Medulla oblongata (tissue), 1 donor: ENCODE data around the gene KNOP1.

Source experiments
- DNase-seq: peaks from one replicate; pipeline ENCODE4 v3.0.0-alpha.2; 2015; ENCODE audit errors: extremely low spot score

KNOP1 gene

DNA sequence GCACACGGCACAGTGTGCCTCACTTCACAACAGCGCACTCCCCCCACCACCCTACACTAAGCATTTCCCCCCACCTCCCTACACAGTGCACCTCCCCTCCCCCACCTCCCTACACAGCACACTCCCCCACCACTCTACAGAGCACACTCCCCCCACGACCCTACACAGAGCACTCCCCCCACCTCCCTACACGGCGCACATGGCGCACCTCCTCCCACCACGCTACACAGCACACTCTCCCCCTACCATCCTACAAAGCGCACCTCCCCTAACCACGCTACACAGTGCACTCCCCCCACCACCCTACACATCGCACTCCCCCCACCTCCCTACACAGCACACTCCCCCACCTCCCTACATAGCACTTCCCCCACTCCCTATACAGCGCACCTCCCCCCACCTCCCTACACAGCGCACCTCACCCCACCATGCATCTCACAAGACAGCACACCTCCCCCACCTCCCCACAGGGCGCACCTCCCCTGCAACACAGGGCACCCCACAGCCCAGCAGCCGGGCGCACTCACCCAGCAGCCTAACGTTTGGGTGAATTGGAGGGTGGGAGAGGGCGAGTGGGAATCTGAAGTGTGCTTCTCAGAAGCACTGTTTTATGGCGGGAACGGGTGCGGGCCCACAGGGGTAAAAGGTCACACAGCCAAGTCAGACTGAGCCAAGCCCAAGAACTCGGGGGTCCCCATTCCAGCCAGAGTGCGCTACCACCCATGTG, 10.3 kb downstream of the KNOP1 start:
- no peak for DNase-seq

DNA sequence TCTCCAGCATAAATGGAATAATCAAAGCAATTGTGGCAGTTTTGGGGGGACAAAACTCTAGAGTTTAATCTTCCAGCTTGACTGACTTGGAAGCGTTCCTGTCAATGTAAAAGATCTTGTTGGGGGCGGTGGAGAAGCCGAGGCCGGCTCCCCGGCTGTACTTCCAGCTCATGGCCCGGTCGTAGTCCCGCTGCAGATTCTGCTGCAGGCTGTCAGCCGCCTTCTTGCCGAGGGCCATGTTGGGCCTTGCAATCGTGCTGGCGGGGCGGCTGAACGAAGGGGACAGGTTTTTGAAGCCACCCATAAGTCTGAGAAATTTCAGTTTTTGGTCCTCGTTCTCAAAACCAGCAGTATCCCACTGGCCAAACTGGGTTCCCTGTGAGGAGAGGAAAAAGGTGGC, 11.2 kb downstream of the KNOP1 start:
- DNase-seq = no peak

DNA sequence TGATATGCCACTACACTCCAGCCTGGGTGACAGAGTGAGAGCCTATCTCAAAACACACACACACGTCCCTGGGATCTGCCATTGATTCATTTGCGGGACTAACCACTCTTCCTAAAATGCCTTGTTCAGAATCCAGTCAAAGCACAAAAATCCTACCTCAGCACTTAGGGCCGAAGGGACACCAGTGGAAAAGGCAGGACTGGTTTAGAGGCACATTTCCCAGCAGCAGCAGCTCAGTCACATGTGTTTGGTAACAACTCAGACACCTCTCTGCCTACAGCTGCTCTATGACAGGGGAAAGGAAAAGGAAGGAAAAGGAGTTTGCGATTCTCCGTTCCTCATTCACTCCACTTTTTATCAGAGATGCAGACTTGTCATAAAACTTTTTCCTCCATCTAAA, 12.2 kb downstream of the KNOP1 start:
- DNase-seq = no peak

DNA sequence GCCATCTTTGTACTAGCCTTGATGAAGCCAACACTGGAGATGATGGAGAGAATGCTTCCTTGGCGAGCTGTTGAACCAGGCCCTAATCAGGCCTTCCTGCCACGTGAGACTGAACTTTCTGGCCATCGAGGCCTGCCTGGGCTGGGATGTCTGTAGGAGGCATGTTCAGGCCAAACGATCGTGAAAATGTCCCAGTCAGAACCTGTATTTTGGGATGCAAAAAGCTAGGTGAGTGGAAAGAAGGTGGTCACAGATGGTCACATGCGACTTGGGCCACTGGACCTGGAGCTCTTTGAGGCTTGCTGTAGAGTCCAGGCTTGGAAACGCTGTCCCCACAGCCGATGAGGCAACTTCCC, 12.9 kb downstream of the KNOP1 start:
- no peak for DNase-seq

DNA sequence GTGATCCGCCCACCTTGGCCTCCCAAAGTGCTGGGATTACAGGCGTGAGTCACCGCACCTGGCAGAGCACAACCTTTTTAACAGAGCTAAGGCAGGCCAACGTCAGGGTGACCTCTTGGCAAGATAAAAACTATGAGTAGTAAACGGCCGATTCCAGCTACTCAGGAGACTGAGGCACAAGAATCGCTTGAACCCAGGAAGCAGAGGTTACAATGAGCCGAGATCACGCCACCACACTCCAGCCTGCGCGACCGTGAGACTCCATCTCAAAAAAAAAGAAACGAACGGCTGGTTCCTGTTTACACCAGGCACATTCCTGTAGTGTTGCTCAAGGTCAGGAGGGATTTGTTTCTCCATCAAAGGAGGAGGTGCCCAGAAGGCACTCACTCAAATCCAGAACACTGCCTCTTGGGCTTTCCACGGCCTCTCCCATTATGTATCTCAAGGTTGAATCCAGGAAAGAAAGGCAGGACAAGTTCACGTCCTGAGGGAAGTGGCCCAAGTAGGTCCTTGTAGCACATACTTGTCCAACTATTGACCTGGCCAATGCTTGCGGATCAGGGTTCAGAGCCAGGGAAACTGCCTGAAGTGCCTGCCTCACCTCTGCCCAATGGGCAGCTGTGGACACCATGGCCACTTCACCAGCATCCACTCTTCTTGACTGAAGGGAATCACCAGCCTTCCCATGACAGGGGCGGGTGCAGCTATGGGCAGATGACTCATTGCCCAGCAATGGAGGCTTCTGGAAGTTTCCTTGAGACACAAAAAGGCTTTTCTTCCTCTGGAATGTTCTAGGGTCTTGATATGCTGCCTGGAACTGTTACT, 13.5 kb downstream of the KNOP1 start:
- DNase-seq = no peak

DNA sequence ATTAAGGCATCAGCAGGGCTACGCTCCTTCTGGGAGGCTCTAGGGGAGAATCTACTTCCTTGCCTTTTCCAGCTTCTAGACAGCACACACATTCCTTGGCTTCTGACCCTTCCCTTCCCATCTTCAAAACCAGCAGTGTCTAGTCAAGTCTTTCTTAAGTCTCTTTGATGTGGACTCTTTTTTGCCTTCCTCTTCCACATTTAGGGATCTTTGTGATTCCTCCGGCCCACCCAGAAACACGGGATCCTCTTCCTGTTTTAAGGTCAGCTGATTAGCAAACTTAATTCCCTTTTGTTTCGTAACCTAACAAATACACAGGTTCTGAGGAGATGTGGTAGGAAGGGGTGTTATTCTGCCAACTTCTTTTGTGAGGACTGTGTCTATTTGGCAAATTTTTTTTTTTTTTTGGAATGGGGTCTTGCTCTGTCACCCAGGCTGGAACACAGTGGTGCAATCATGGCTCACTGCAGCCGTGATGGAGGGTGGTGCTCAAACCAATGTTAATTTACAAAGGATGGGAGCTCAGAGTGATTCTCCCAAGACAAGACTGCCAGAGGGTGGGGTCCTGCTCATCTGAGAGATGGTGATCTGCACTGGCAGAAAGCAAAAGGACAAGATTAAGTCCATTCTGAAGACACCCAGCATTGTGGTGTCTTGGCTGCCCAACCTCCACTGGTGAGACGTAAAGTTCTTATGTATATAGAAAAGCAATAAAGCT, 14.7 kb downstream of the KNOP1 start:
- no peak for DNase-seq

DNA sequence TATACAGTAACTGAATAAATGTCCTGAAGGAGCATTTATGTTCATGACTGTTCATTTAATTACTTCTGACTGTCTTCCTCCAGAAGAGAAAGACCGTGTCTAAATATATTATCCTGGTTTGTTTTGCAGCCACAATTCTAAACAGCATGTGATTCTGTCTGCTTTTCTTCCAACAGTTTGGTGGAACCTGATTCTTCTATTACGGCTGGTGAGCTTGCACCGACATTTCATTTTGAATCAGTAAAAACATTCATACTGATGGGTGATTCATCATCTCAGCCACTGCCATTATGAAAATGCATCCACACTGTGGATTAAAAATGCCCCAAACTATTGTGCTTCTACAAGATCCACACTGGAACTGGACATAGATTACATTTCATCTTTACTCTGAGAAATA, 16.9 kb downstream of the KNOP1 start:
- no peak for DNase-seq

DNA sequence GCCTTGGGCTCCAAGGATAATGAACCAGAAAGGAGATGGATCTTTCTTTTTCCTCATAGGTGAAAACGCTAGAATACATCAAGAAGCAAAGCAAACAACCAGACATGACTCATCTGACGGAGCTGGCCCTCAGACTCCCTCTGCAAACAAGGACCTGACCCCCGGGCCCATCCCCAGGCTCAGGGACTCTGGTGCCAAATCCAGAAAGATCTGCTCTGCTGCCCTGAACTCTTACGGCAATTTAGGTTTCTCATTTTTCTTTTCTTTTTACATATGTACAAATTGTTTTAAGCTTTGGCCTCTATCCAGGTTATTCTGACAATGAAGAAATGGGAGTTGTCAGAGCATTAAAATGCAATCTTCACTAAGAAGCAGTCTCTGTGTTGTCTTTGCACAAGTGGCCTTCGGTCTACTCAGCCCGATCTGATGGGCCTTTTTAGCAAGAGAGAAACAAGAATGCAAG, 17.7 kb downstream of the KNOP1 start:
- peak; percentile 33 for DNase-seq

DNA sequence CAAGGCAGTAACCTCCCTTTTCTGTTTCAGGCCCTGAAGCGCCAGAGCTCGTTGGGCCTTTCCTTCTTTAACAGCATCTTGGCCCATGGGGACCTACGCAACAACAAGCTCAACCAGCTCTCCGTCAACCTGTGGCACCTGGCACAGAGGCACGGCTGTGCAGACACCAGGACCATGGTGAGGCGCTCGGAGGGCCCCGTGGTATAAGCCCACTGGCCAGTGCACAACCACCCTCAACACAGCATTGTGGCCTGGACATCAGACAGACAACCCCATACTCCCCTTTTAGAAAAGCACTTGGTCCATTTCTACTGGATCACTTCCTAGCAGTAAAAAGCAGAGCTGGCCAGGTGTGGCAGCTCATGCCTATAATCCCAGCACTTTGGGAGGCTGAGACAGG, 18.6 kb downstream of the KNOP1 start:
- DNase-seq = no peak

DNA sequence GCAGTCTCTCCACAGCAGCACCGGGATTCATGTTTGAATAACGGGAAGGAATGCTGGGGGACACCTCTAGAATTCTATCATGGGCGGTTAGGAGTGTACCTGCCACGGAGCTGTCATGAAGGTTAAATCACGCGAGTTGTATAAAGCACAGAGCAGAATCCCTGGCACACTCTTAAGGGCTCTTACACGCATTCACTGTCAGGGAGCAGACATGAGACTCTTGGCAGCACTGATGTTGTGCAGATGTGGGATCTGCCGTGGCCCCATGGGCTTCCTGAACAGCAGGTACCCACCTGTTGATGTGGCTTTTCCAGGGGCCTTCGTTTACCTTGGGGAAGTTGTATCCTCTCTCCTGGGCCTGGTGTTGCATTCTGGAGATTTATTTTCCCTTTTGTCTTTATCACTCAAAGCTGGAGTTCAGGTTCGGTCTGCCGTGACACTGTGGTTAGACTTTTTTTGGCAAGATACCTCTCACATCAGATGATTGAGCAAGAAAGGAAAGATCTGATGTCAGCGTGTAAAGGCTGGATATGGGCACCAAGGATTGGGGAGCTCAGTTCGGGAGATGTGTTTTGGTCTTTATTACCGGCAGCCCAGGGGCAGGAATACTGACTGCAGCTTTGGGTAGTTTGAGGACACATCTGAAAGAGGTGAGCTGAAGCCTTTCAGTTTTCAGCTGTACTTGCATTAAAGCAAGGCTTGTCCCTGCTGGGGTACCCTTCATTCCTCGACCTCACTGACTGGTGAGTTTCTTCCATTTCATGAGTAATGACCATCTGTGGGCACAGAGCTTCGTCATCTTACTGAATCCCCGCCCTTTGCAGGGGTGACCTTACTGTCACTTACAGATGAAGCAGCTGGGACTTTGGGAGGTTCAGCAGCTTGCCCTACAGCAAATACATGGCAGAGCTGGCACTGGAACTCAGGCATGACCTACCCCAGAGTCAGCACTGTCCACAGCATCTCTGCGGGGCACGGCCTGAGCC, 19.3 kb downstream of the KNOP1 start:
- no peak for DNase-seq

DNA sequence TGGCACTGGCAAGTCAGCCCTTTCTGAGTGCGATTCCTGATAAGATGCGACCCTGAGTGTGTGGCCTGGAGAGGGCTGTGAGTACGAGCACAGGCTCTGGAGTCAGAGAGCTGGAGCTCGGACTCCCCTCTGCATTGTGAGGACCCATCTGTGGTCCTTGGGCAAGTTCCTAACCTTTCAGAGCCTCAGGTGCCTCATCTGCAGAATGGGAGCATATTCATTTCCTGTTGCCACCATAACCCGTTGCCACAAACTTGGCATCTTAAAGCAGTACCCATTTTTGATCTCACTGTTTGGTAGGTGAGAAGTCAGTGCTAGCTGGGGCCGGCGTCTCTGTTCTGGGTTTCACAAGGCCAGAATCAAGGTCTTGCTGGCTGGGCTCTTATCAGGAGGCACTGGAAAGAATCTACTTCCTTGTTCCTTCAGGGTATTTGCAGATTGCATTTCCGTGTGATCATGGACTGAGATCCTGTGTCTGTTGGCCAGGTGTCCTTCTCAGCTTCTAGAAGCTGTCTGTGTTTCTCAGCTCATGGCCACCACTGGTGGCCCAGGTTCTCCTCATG, 20.2 kb downstream of the KNOP1 start:
- DNase-seq = no peak

DNA sequence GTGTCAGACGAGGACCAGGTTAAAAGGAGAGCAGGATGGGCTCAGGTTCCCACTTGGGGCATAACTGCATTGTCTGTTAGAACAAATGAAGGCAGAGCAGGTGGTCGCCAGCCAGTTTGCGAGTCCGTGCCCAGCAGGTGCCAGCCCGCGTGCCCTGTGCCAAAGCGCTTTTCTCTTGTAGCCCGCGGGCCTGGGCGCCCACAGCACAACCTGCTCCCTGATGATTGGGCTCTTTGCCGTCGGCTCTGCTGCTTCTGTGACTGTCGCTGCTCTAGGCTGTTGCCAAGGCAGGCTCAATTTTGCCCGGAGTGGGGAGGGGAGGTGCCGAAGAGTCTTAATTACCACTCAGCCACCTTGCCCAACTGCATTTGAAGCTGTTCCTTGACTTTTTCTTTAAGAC, 21.1 kb downstream of the KNOP1 start:
- DNase-seq = peak; percentile 40

DNA sequence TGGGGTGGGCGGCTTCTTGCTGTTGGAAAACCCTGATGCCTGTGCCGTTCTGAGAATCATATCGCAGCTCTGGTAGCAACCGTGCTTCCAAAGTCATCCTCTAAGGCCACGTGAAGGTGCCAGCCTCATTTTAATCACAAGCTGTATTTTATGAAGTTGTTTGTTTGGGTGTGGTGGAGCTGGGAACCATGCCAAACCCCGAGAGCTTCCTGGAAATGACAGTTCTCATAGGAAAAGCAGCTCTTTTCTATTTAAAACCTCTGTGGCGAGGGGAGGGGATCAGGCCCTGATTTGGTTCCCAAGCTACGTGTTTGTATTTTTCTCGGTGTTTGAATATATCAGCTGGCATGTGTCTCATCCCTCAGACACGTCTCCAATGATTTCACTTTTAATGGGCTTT, 21.7 kb downstream of the KNOP1 start:
- peak; percentile 46 for DNase-seq

DNA sequence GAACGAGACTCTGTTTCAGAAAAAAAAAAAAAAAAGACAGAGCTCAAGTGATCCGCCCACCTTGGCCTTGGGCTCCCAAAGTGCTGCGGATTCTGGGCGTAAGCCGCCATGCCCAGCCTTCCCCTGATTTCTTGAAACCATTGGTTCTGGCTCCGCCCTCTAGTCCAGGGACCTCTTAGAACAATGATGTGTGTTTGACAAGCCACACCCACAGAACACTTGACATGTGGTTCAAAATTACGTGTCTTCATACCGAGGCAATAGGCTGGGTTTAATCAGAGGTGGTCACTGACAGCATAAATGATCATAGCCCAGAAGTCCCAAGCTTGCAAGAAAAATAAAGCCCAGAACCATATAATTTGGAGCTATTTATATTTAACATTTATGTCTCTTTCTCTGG, 23.0 kb downstream of the KNOP1 start:
- no peak for DNase-seq

DNA sequence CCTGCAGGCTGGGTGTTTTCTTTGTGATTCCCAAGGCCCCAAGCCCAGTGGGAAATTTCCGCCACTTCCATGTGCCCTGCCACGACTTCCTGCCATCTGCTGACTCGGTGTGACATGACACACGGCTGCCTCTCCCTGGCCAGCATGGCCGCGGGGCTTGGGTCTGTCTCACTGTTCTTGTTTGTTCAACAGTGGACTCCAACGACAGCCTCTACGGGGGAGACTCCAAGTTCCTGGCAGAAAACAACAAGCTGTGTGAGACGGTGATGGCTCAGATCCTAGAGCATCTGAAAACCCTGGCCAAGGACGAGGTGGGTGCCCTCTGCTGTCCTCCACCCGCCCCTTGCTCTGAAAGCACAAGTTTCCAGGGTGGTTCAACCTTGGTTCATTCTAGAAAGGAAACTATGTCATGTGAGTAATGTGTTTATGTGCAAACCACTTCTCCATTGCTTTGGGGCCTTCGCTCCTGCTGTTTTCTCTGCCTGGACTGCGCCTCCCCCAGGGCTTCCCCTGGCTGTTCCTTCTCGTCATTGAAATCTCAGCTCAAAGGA, 26.8 kb downstream of the KNOP1 start:
- DNase-seq = peak; percentile 70

DNA sequence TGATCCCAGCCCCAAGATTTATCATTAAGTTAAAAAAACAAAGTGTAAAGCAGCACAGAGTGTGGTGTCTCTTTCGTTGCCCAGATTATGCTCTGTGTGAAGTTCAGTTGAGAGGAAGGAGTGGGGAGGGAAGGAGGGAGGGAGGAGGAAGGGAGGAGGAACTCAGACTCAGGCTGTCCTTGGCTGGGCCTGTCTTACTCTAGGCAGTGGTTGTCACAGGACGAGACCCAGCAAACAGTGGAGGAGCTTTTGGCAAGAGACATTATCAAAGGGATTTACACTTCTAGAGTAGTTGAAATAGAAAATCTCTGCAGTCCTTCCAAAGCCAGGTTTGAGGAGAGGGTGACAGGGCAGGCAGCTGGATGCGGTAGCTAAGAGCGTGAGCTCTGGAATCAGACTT, 27.8 kb downstream of the KNOP1 start:
- DNase-seq = peak; percentile 37

DNA sequence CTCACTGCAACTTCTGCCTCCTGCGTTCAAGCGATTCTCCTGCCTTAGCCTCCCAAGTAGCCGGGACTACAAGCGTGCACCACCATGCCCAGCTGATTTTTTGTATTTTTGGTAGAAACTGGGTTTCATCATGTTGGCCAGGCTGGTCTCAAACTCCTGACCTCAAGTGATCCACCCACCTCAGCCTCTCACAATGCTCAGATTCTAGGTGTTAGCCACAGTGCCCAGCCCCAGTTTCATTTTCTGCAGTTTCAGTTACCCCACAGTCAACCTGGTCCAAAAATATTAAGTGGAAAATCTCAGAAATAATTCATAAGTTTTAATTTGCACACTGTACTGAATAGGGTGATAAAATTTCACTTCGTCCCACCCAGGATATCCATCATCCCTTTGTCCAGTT, 28.7 kb downstream of the KNOP1 start:
- no peak for DNase-seq

DNA sequence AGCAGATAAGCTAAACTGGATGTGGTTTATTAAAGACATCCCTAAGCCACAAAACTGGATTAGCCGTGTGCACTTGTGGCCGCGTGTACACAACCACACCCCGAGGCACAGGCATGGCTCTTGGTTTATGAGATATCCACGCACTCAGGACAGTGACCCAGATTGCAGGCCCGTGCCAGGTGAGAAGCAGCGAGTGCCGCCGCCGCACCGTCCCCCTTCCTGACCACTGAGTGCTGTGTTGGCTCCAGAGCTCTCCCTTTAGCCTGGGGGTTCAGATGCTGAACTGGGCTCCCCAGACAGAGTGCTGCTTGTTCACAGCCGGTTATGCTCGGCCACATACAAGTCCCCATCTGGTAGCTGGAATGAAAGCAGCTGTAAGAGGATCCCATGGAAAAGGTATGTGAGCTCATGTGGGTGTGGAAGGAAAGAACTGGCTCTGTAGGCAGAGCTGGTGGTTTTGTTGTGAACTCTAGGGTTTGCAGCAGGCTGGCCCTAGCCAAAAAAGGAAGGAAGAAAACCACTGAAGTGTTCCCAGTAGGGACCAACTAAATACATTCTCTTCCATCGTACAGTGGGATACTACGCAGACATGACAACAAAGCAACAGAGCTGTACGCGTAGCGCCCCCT, 29.5 kb downstream of the KNOP1 start:
- no peak for DNase-seq

DNA sequence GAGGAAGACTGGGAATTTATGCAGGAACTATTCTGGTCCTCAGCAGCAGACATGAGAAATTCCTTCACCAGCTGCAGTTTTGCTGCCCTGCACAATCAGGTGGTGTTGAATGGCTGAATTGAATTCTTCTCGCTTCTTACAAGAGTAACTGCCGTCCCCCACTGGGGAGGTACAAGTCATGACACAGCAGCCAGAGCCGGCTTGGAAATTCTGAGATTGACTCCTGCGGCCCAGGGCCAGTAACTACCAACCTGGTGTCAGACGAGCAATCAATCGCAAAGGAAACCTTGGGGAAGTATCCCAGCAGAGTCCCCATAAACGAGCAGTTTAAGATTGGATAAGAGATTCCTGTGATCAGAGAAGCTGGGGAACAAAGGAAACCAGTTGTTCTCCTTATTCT, 30.7 kb downstream of the KNOP1 start:
- DNase-seq = no peak

DNA sequence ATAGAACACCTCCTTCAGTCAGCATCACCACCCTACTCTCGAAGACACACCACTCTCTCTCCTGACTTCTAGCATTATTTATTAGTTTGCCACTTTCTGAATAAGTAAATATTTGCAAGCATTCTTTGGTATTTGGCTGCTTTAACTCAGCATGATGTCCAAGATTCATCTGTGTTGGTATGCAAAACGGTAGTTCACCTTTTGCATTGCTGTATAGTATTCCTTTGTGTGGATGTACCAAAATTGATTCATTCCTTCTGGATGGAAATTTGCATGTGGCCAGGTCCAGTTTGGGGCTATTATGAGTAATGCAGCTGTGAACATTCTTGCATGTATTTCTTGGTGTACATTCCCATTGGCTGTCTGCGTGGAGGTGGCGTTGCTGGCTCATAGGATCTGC, 32.9 kb downstream of the KNOP1 start:
- DNase-seq = no peak
